Measurements from ENCODE around the gene IREB2. TPM values are rescaled to one million over a fixed set of nuclear protein-coding genes. Genes with fewer than 3 reads are reported as not detected.

The IREB2 gene
- 10 to 100 TPM; 17.5 to 23.7 (median 19.4) TPM for total RNA-seq

DNA sequence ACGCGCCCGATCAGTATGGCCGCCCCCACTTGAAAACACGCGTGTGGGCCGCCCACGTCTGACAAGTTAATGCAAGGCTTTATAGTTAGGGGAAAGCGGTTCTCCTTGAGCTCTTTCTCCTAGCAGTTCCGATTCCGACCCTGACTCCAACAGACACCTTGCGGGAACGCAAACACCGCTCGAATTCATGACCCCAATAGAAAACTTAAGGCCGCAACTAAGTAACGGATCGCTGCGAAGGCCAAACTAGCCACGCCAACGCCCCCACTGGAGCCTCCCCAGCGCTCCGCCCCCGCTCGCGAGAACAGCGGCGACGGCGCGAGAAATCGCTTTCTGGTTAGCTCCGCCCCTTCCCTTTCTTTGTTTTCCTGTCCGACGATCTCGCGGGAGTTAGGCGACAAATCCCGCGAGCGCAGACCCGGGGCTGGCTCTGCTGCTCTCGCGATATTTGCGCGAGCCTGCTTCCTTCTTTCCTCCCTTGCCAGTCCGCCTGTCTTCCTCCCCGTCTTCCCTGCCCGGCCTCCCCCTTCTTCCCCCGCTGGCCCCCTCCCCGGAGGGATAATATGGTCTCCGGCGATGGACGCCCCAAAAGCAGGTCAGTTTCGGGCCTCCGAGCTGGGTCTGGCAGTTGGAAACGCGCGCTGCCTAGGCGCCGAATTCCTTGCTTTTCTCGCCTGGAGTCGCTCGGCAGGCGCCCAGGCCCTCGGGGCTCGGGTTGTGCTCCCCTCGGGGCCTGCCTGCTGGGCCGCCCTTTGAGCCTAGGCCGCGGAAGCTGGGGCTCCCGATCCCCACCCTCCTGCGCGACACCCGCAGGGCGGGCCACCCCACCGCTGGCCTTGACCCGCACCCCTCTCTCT, at the start of gene IREB2:
IREB2 (plus strand) TSS at position 455 of the 857 bp plus-strand sequence; CDS start at position 577, 122 bp downstream.
- Histone ChIP-seq H3K36me3 (peaks cover 6 to 29% (median 15%) of the 10 kb centered on the region in 4 donors), H3K4me3 (peak within 1 kb of the TSS; percentile 80 to 92 (median 88)), H3K4me1 (peaks cover 40 to 52% (median 49%) of the 10 kb centered on the region in 4 donors), H3K9me3 (no peaks in the 10 kb centered on the region), H3K27ac (replicated peaks in 1 of 4) (peak within 1 kb of the TSS; percentile 95 to 97 (median 97)), H3K27me3 (no peaks in the 10 kb centered on the region)
- peak; percentile 99 for DNase-seq (ENCODE audit: extremely low spot score)
- TF ChIP-seq POLR2AphosphoS5 (IDR thresholded peaks at IDR 0.05) (peak; percentile 76 to 85), POLR2A (IDR thresholded peaks at IDR 0.05; ENCODE audit: low read depth) (no peak), EP300 (IDR thresholded peaks at IDR 0.05) (no peak)
- TF ChIP-seq, protein P1, sequence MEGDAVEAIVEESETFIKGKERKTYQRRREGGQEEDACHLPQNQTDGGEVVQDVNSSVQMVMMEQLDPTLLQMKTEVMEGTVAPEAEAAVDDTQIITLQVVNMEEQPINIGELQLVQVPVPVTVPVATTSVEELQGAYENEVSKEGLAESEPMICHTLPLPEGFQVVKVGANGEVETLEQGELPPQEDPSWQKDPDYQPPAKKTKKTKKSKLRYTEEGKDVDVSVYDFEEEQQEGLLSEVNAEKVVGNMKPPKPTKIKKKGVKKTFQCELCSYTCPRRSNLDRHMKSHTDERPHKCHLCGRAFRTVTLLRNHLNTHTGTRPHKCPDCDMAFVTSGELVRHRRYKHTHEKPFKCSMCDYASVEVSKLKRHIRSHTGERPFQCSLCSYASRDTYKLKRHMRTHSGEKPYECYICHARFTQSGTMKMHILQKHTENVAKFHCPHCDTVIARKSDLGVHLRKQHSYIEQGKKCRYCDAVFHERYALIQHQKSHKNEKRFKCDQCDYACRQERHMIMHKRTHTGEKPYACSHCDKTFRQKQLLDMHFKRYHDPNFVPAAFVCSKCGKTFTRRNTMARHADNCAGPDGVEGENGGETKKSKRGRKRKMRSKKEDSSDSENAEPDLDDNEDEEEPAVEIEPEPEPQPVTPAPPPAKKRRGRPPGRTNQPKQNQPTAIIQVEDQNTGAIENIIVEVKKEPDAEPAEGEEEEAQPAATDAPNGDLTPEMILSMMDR (IDR thresholded peaks at IDR 0.05): peak in 1 of 3 experiments; percentile 15
- WGBS: under 1% methylated on average over 53 of the region's 78 CpGs
- intact Hi-C loops (cut with DNase I): no loop called here

DNA sequence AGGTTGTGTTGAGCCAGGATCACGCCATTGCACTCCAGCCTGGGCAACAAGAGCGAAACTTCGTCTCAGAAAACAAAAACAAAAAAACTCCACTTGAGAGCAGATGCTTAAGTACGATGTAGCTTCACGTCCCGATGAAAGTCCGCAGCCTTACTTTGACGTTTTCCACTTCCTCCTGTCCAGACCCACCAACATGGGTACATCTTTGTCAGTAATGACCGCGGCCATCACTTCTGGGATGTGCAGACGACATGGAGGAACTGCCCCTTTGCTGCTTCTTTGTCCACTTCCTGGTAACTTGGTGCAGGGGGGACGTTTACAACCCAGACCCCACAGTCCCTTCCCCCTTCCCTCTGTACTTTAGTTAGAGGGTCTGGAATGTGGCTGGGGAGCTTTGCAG, 49.2 kb upstream of the IREB2 start:
- 82% methylated on average over 12 of the region's 12 CpGs for WGBS
- Histone ChIP-seq H3K27ac (replicated peaks in 1 of 4) (no peak overlapping the region), H3K27me3 (peaks cover 0 to 48% (median 3%) of the 10 kb centered on the region in 4 donors), H3K4me1 (no peaks in the 10 kb centered on the region), H3K36me3 (no peaks in the 10 kb centered on the region), H3K9me3 (no peaks in the 10 kb centered on the region), H3K4me3 (no peak overlapping the region)
- TF ChIP-seq, protein P1 (IDR thresholded peaks at IDR 0.05): no peak
- TF ChIP-seq POLR2AphosphoS5 (IDR thresholded peaks at IDR 0.05) (no peak), POLR2A (IDR thresholded peaks at IDR 0.05; ENCODE audit: low read depth) (no peak), EP300 (IDR thresholded peaks at IDR 0.05) (no peak)
- no peak for DNase-seq (ENCODE audit: extremely low spot score)
- intact Hi-C loops (cut with DNase I): no loop called here

- Histone ChIP-seq H3K4me1 (no peaks in the 10 kb centered on the region), H3K9me3 (no peaks in the 10 kb centered on the region), H3K27ac (replicated peaks in 1 of 4) (no peak overlapping the region), H3K27me3 (peaks cover 0 to 43% (median 3%) of the 10 kb centered on the region in 4 donors), H3K36me3 (no peaks in the 10 kb centered on the region), H3K4me3 (no peak overlapping the region)
- WGBS: 39% methylated on average over 7 of the region's 7 CpGs
- DNase-seq (ENCODE audit: extremely low spot score): no peak
- intact Hi-C loops (cut with DNase I): no loop called here
- TF ChIP-seq POLR2A (IDR thresholded peaks at IDR 0.05; ENCODE audit: low read depth) (no peak), POLR2AphosphoS5 (IDR thresholded peaks at IDR 0.05) (no peak)
- TF ChIP-seq, protein P1 (IDR thresholded peaks at IDR 0.05): no peak
These were observed 48.7 kb upstream of the IREB2 start for GRCh38 chr15:78389322-78389721.

DNA sequence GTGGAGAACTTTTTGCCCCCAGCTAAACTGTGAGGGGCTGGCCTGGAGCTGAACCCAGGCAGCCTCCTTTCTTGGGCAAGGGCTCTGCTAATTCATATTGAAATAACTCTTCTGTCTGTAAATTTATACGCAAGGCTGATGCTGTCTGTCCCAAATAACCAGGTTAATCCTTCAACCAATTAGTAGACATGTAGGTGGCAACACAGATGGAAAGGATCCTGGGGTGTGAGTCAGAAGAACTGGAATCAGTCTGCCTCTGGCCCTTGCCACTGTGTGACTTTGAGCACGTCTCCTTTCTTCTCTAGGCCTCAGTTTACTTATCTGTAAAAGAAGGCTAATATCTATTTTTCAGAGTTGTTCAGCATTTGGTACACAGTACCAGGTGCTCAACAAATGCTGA, 48.3 kb upstream of the IREB2 start:
- Histone ChIP-seq H3K36me3 (no peaks in the 10 kb centered on the region), H3K27ac (replicated peaks in 1 of 4) (no peak overlapping the region), H3K9me3 (no peaks in the 10 kb centered on the region), H3K27me3 (peaks cover 0 to 39% (median 3%) of the 10 kb centered on the region in 4 donors), H3K4me3 (no peak overlapping the region), H3K4me1 (no peaks in the 10 kb centered on the region)
- DNase-seq (ENCODE audit: extremely low spot score): no peak
- TF ChIP-seq, protein P1 (IDR thresholded peaks at IDR 0.05): no peak
- TF ChIP-seq POLR2A (IDR thresholded peaks at IDR 0.05; ENCODE audit: low read depth) (no peak), POLR2AphosphoS5 (IDR thresholded peaks at IDR 0.05) (no peak), EP300 (IDR thresholded peaks at IDR 0.05) (no peak)
- intact Hi-C loops (cut with DNase I): no loop called here
- WGBS: 88% methylated on average over 2 of the region's 2 CpGs

Data from esophagus muscularis mucosa (tissue), 4 donors.